ENCODE measurements around the gene SLC25A4.

Gene SLC25A4

GRCh38 chr4:185122681-185123345 is 20.3 kb upstream of the SLC25A4 start:
- DNase-seq = no peak

- DNase-seq = no peak
These were observed 19.1 kb upstream of the SLC25A4 start for GRCh38 chr4:185124006-185124405.

GRCh38 chr4:185127021-185127925 is 15.8 kb upstream of the SLC25A4 start:
- DNase-seq = no peak

GRCh38 chr4:185128272-185129119 is 14.6 kb upstream of the SLC25A4 start:
- no peak for DNase-seq

GRCh38 chr4:185134307-185134869 is 8.7 kb upstream of the SLC25A4 start:
- peak; percentile 72 for DNase-seq

- no peak for DNase-seq
These were observed 5.7 kb upstream of the SLC25A4 start for GRCh38 chr4:185137233-185137925.

GRCh38 chr4:185138161-185138560 is 4.9 kb upstream of the SLC25A4 start:
- no peak for DNase-seq

GRCh38 chr4:185139736-185140135 is 3.3 kb upstream of the SLC25A4 start:
- DNase-seq = no peak

GRCh38 chr4:185141777-185142176 is 1.3 kb upstream of the SLC25A4 start:
- no peak for DNase-seq

GRCh38 chr4:185142564-185142911 is 528 bp upstream of the SLC25A4 start:
- no peak for DNase-seq

- DNase-seq = peak; percentile 15
These were observed 519 bp downstream of the SLC25A4 start for GRCh38 chr4:185143601-185143969.

- no peak for DNase-seq
These were observed 1.7 kb downstream of the SLC25A4 start for GRCh38 chr4:185144601-185145240.

- DNase-seq = no peak
These were observed 2.5 kb downstream of the SLC25A4 start for GRCh38 chr4:185145572-185145971.

GRCh38 chr4:185149392-185149791 is 6.3 kb downstream of the SLC25A4 start:
- no peak for DNase-seq

GRCh38 chr4:185151296-185151695 is 8.2 kb downstream of the SLC25A4 start:
- no peak for DNase-seq

- no peak for DNase-seq
These were observed 22.6 kb downstream of the SLC25A4 start for GRCh38 chr4:185165605-185166063.

GRCh38 chr4:185167234-185167633 is 24.2 kb downstream of the SLC25A4 start:
- DNase-seq = peak; percentile 53

GRCh38 chr4:185171373-185172071 is 28.5 kb downstream of the SLC25A4 start:
- DNase-seq = no peak

GRCh38 chr4:185179488-185179887 is 36.4 kb downstream of the SLC25A4 start:
- DNase-seq = no peak

GRCh38 chr4:185182239-185182638 is 39.2 kb downstream of the SLC25A4 start:
- no peak for DNase-seq

- DNase-seq = peak; percentile 90
These were observed 40.7 kb downstream of the SLC25A4 start for GRCh38 chr4:185183622-185184281.
